Panc1 (cell line): ENCODE data around the gene PLA1A. TPM values are rescaled to one million over a fixed set of nuclear protein-coding genes. Genes with fewer than 3 reads are reported as not detected.

ENCODE experiments used
- ATAC-seq: fragments of 200-7000 bp; cut with Tn5 transposase; 2 replicates; pipeline ENCODE4 v1.9.1; 2020; ENCODE audit warnings: mild to moderate bottlenecking, moderate library complexity
- BruUV-seq: library from RNA; stranded (reverse); fragments of 400-500 nt; replicated peaks from 2 replicates; lab custom pipeline; 2021; lab: Mats Ljungman, UMichigan
- CTCF ChIA-PET: fragments of 300-600 bp; sonication (Branson Sonifier 250); formaldehyde crosslinking; loops from one replicate; lab custom pipeline; 2022; ENCODE audit warnings: antibody characterized with exemption; lab: Charles Lee
- POLR2A ChIA-PET: fragments of 300-600 bp; sonication (Branson Sonifier 250); formaldehyde crosslinking; loops from one replicate; lab custom pipeline; 2022; ENCODE audit warnings: antibody characterized with exemption; lab: Charles Lee
- DNase-seq: peaks from one replicate; pipeline ENCODE4 v3.0.0-alpha.2; 2010; ENCODE audit warnings: low read depth, low spot score
- H3K27ac ChIP-seq: 2 replicates; pipeline ENCODE4 v1.5.1; 2011; ENCODE audit warnings: mild to moderate bottlenecking, low read length, inconsistent platforms
- H3K27me3 ChIP-seq: fragments of 200-500 bp; sonication (Bioruptor generic); 2 replicates; pipeline ENCODE4 v1.6.0; 2014; ENCODE audit warnings: low read length, inconsistent platforms; ENCODE audit not compliant: control insufficient read depth, insufficient read depth
- H3K36me3 ChIP-seq: fragments of 200-500 bp; sonication (Bioruptor generic); 2 replicates; pipeline ENCODE4 v1.5.1; 2014; ENCODE audit warnings: inconsistent platforms, mild to moderate bottlenecking, low read length, moderate library complexity; ENCODE audit not compliant: control insufficient read depth, insufficient read depth
- H3K4me1 ChIP-seq: 2 replicates; pipeline ENCODE4 v1.5.1; 2011; ENCODE audit warnings: inconsistent platforms, mild to moderate bottlenecking, low read length, moderate library complexity; ENCODE audit not compliant: control insufficient read depth, insufficient read depth
- H3K4me3 ChIP-seq, 2 experiments: 2 replicates each; pipeline ENCODE4 v1.5.1; 2011 to 2012; ENCODE audit warnings: low read depth in 2 of 2, low read length in 2 of 2, mild to moderate bottlenecking in 2 of 2, inconsistent platforms in 1 of 2, moderate library complexity in 1 of 2
- H3K9me3 ChIP-seq: fragments of 200-500 bp; sonication (Bioruptor generic); 2 replicates; pipeline ENCODE4 v1.5.1; 2014; ENCODE audit warnings: low read depth, mild to moderate bottlenecking, inconsistent platforms, low read length, moderate library complexity; ENCODE audit not compliant: control insufficient read depth, insufficient read depth
- POLR2AphosphoS5 ChIP-seq: IDR thresholded peaks from 2 replicates; pipeline ENCODE4 v1.6.1; 2012; ENCODE audit warnings: mild to moderate bottlenecking, low read depth, low read length, moderate library complexity
- REST ChIP-seq, 2 experiments: IDR thresholded peaks; 2 replicates each; pipeline ENCODE4 v1.6.1; 2011 to 2012; ENCODE audit warnings: low read depth in 2 of 2, control low read depth in 1 of 2, low read length in 1 of 2, mild to moderate bottlenecking in 1 of 2, moderate library complexity in 1 of 2; ENCODE audit not compliant: insufficient read depth in 1 of 2
- SIN3A ChIP-seq: IDR thresholded peaks from 2 replicates; pipeline ENCODE4 v1.6.1; 2012; ENCODE audit warnings: low read depth, mild to moderate bottlenecking, low read length, moderate library complexity, borderline replicate concordance; ENCODE audit not compliant: insufficient read depth
- TCF7L2 ChIP-seq: IDR thresholded peaks from 2 replicates; pipeline ENCODE4 v1.6.1; 2011; ENCODE audit warnings: mild to moderate bottlenecking, low read depth, low read length, inconsistent platforms
- in situ Hi-C: cut with HindIII; loops from 2 replicates; pipeline ENCODE4 v1.10.0; 2016; ENCODE audit warnings: low sequenced_read_pairs, low pct_unique_long_range_greater_than_20kb
- intact Hi-C: fragments of 100-400 bp; cut with micrococcal nuclease; formaldehyde crosslinking; loops from one replicate; pipeline ENCODE4 v1.10.0; 2022; ENCODE audit not compliant: unreplicated experiment
- total RNA-seq: library from RNA; stranded (reverse); gene quantifications from one replicate; pipeline ENCODE4 v1.2.1, GENCODE V29; 2021; ENCODE audit not compliant: unreplicated experiment
- TF ChIP-seq, protein P1 (sequence below): fragments of 450-650 bp; IDR thresholded peaks from 2 replicates; pipeline ENCODE4 v1.5.1; 2017; ENCODE audit warnings: mild to moderate bottlenecking

Gene PLA1A
- total RNA-seq, 1 experiment from 2014 or later: not detected

GRCh38 chr3:119624002-119624720 is 26.5 kb downstream of the PLA1A start:
- DNase-seq: no peak
- intact Hi-C loops: no loop called here

GRCh38 chr3:119625451-119626153 is 27.9 kb downstream of the PLA1A start:
- no peaks in the 10 kb centered on the region for H3K9me3 ChIP-seq
- ATAC-seq (no peak), DNase-seq (no peak)
- in situ Hi-C loops (no loop called here), intact Hi-C loops (no loop called here)
- TF ChIP-seq TCF7L2 (no peak), REST (IDR thresholded peaks at IDR 0.05; ENCODE audit: insufficient read depth in 1 of 2, low read depth in 2 of 2, low read length in 1 of 2) (no peak), SIN3A (no peak), POLR2AphosphoS5 (no peak)
- TF ChIP-seq, protein P1, sequence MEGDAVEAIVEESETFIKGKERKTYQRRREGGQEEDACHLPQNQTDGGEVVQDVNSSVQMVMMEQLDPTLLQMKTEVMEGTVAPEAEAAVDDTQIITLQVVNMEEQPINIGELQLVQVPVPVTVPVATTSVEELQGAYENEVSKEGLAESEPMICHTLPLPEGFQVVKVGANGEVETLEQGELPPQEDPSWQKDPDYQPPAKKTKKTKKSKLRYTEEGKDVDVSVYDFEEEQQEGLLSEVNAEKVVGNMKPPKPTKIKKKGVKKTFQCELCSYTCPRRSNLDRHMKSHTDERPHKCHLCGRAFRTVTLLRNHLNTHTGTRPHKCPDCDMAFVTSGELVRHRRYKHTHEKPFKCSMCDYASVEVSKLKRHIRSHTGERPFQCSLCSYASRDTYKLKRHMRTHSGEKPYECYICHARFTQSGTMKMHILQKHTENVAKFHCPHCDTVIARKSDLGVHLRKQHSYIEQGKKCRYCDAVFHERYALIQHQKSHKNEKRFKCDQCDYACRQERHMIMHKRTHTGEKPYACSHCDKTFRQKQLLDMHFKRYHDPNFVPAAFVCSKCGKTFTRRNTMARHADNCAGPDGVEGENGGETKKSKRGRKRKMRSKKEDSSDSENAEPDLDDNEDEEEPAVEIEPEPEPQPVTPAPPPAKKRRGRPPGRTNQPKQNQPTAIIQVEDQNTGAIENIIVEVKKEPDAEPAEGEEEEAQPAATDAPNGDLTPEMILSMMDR: no peak
- H3K4me3 ChIP-seq: no peak overlapping the region
- CTCF ChIA-PET: no interaction called here
- no peaks in the 10 kb centered on the region for H3K36me3 ChIP-seq
- H3K27me3 ChIP-seq: no peaks in the 10 kb centered on the region; the same call in 1 of the 2 replicates
- POLR2A ChIA-PET: no interaction called here
- no TSS peak for BruUV-seq
- no peaks in the 10 kb centered on the region for H3K4me1 ChIP-seq
- no peak overlapping the region for H3K27ac ChIP-seq

More at GRCh38 chr3:119624002-119624720, 26.5 kb downstream of the PLA1A start:
- no peak for ATAC-seq
- Histone ChIP-seq H3K9me3 (no peaks in the 10 kb centered on the region), H3K27me3 (no peaks in the 10 kb centered on the region; the same call in 1 of the 2 replicates), H3K4me1 (no peaks in the 10 kb centered on the region), H3K27ac (no peak overlapping the region), H3K36me3 (no peaks in the 10 kb centered on the region), H3K4me3 (no peak overlapping the region)
- no TSS peak for BruUV-seq
- TF ChIP-seq REST (IDR thresholded peaks at IDR 0.05; ENCODE audit: insufficient read depth in 1 of 2, low read depth in 2 of 2, low read length in 1 of 2) (no peak), TCF7L2 (no peak), SIN3A (no peak), POLR2AphosphoS5 (no peak)
- TF ChIP-seq, protein P1: no peak
- ChIA-PET CTCF (no interaction called here), POLR2A (interaction anchor here (0.7 kb wide), 1 partner anchor 14 kb away, joined by 19 read pairs; no protein-coding TSS in a partner anchor)
- in situ Hi-C loops: no loop called here
